ENCODE measurements around the gene GSX2. TPM values are rescaled to one million over a fixed set of nuclear protein-coding genes. Genes with fewer than 3 reads are reported as not detected.
A peak's percentile ranks its signal among the peaks of the same experiment; 100 is the strongest.

Gene GSX2
- total RNA-seq, 2 donors from 2014 or later: not detected

- DNase-seq (ENCODE audit: low spot score) (no peak), ATAC-seq (ENCODE audit: insufficient number of reproducible peaks, low FRiP score, low read depth) (no peak)
- no peaks in the 10 kb centered on the region for H3K36me3 ChIP-seq
- peak overlapping the region; percentile 93 to 97 for H3K27ac ChIP-seq
- no peak overlapping the region for H3K4me3 ChIP-seq
- H3K9me3 ChIP-seq: no peaks in the 10 kb centered on the region
- no peak for TF ChIP-seq CTCF (IDR thresholded peaks at IDR 0.05)
- peaks cover 26 to 41% of the 10 kb centered on the region in 2 donors for H3K4me1 ChIP-seq (ENCODE audit: control insufficient read depth in 1 of 2, low read depth in 2 of 2)
- H3K27me3 ChIP-seq (replicated peaks; ENCODE audit: insufficient read depth): no peaks in the 10 kb centered on the region
Measured at GRCh38 chr4:54066088-54066415, 33.9 kb upstream of the GSX2 start.

- TF ChIP-seq CTCF (IDR thresholded peaks at IDR 0.05): no peak
- DNase-seq (ENCODE audit: low spot score) (no peak), ATAC-seq (ENCODE audit: insufficient number of reproducible peaks, low FRiP score, low read depth) (no peak)
- Histone ChIP-seq H3K36me3 (no peaks in the 10 kb centered on the region), H3K27ac (peak overlapping the region; percentile 93 to 97), H3K27me3 (replicated peaks; ENCODE audit: insufficient read depth) (no peaks in the 10 kb centered on the region), H3K4me3 (no peak overlapping the region), H3K4me1 (ENCODE audit: control insufficient read depth in 1 of 2, low read depth in 2 of 2) (peaks cover 20 to 34% of the 10 kb centered on the region in 2 donors), H3K9me3 (no peaks in the 10 kb centered on the region)
Measured at GRCh38 chr4:54066718-54067129, 33.2 kb upstream of the GSX2 start.

GRCh38 chr4:54067166-54067565 is 32.8 kb upstream of the GSX2 start:
- DNase-seq (ENCODE audit: low spot score): no peak

GRCh38 chr4:54073271-54073880 is 26.6 kb upstream of the GSX2 start:
- no peaks in the 10 kb centered on the region for H3K9me3 ChIP-seq
- DNase-seq (ENCODE audit: low spot score) (no peak), ATAC-seq (ENCODE audit: insufficient number of reproducible peaks, low FRiP score, low read depth) (no peak)
- H3K4me1 ChIP-seq (ENCODE audit: control insufficient read depth in 1 of 2, low read depth in 2 of 2): peaks cover 5 to 12% of the 10 kb centered on the region in 2 donors
- no peak for TF ChIP-seq CTCF (IDR thresholded peaks at IDR 0.05)
- no peak overlapping the region for H3K27ac ChIP-seq
- no peaks in the 10 kb centered on the region for H3K36me3 ChIP-seq
- no peaks in the 10 kb centered on the region for H3K27me3 ChIP-seq (replicated peaks; ENCODE audit: insufficient read depth)
- H3K4me3 ChIP-seq: no peak overlapping the region

More at GRCh38 chr4:54067166-54067565, 32.8 kb upstream of the GSX2 start:
- Histone ChIP-seq H3K27ac (peak overlapping the region; percentile 93 to 97), H3K27me3 (replicated peaks; ENCODE audit: insufficient read depth) (no peaks in the 10 kb centered on the region), H3K9me3 (no peaks in the 10 kb centered on the region), H3K4me3 (no peak overlapping the region), H3K4me1 (ENCODE audit: control insufficient read depth in 1 of 2, low read depth in 2 of 2) (peaks cover 17 to 31% of the 10 kb centered on the region in 2 donors), H3K36me3 (no peaks in the 10 kb centered on the region)
- TF ChIP-seq CTCF (IDR thresholded peaks at IDR 0.05): no peak
- ATAC-seq (ENCODE audit: insufficient number of reproducible peaks, low FRiP score, low read depth): no peak

GRCh38 chr4:54074381-54074780 is 25.6 kb upstream of the GSX2 start:
- no peak overlapping the region for H3K4me3 ChIP-seq
- no peak for DNase-seq (ENCODE audit: low spot score)
- no peaks in the 10 kb centered on the region for H3K27me3 ChIP-seq (replicated peaks; ENCODE audit: insufficient read depth)
- H3K27ac ChIP-seq: no peak overlapping the region
- H3K4me1 ChIP-seq (ENCODE audit: control insufficient read depth in 1 of 2, low read depth in 2 of 2): peaks cover 11 to 22% of the 10 kb centered on the region in 2 donors
- no peak for ATAC-seq (ENCODE audit: insufficient number of reproducible peaks, low FRiP score, low read depth)
- no peaks in the 10 kb centered on the region for H3K36me3 ChIP-seq
- no peak for TF ChIP-seq CTCF (IDR thresholded peaks at IDR 0.05)
- H3K9me3 ChIP-seq: no peaks in the 10 kb centered on the region
